ENCODE measurements around the gene ASTL. TPM values are rescaled to one million over a fixed set of nuclear protein-coding genes. Genes with fewer than 3 reads are reported as not detected.
"Not testable (repeated sequence)": the region's sequence is repeated elsewhere in the genome, so short reads cannot be mapped to it uniquely, and the experiment has no call there.

Gene ASTL
- polyA plus RNA-seq, 2 donors: 0.26 to 0.32 TPM

- Histone ChIP-seq H3K4me3 (ENCODE audit: low read depth in 1 of 2, low read length in 2 of 2) (no peak overlapping the region), H3K9me3 (ENCODE audit: control insufficient read depth in 2 of 2, insufficient read depth in 1 of 2, low read depth in 1 of 2, low read length in 1 of 2) (no peaks in the 10 kb centered on the region), H3K4me1 (ENCODE audit: control insufficient read depth in 2 of 2, insufficient read depth in 2 of 2, low read length in 1 of 2) (peaks cover 2% of the 10 kb centered on the region in 2 donors), H3K27me3 (ENCODE audit: control insufficient read depth in 1 of 2, insufficient read depth in 2 of 2, low read length in 2 of 2) (no peaks in the 10 kb centered on the region), H3K36me3 (ENCODE audit: control insufficient read depth in 2 of 2, insufficient read depth in 2 of 2, low read length in 1 of 2) (no peaks in the 10 kb centered on the region), H3K27ac (ENCODE audit: low read depth in 2 of 2, low read length in 1 of 2) (no peak overlapping the region)
- WGBS, 2 donors: 80 to 82% methylated on average over 19 of the region's 19 CpGs
Observed at GRCh38 chr2:96088340-96089335, 49.7 kb downstream of the ASTL start.

- Histone ChIP-seq H3K4me1 (ENCODE audit: control insufficient read depth in 2 of 2, insufficient read depth in 2 of 2, low read length in 1 of 2) (peaks cover 2% of the 10 kb centered on the region in 2 donors), H3K36me3 (ENCODE audit: control insufficient read depth in 2 of 2, insufficient read depth in 2 of 2, low read length in 1 of 2) (no peaks in the 10 kb centered on the region), H3K9me3 (ENCODE audit: control insufficient read depth in 2 of 2, insufficient read depth in 1 of 2, low read depth in 1 of 2, low read length in 1 of 2) (no peaks in the 10 kb centered on the region), H3K27ac (ENCODE audit: low read depth in 2 of 2, low read length in 1 of 2) (no peak overlapping the region), H3K27me3 (ENCODE audit: control insufficient read depth in 1 of 2, insufficient read depth in 2 of 2, low read length in 2 of 2) (no peaks in the 10 kb centered on the region), H3K4me3 (ENCODE audit: low read depth in 1 of 2, low read length in 2 of 2) (no peak overlapping the region)
- WGBS, 2 donors: 78 to 86% methylated on average over 2 of the region's 2 CpGs
Observed at GRCh38 chr2:96087130-96087529, 51.2 kb downstream of the ASTL start.

GRCh38 chr2:96085541-96086355 lies 52.6 kb downstream of the ASTL start:
- H3K27ac ChIP-seq (ENCODE audit: low read depth in 2 of 2, low read length in 1 of 2): no peak overlapping the region
- WGBS, 2 donors: 90% methylated on average over 12 of the region's 12 CpGs

GRCh38 chr2:96084858-96085518 lies 53.3 kb downstream of the ASTL start:
- not testable (repeated sequence) for H3K4me3 ChIP-seq (ENCODE audit: low read depth in 1 of 2, low read length in 2 of 2); H3K9me3 ChIP-seq (ENCODE audit: control insufficient read depth in 2 of 2, insufficient read depth in 1 of 2, low read depth in 1 of 2, low read length in 1 of 2); H3K36me3 ChIP-seq (ENCODE audit: control insufficient read depth in 2 of 2, insufficient read depth in 2 of 2, low read length in 1 of 2); H3K4me1 ChIP-seq (ENCODE audit: control insufficient read depth in 2 of 2, insufficient read depth in 2 of 2, low read length in 1 of 2); H3K27me3 ChIP-seq (ENCODE audit: control insufficient read depth in 1 of 2, insufficient read depth in 2 of 2, low read length in 2 of 2); H3K27ac ChIP-seq (ENCODE audit: low read depth in 2 of 2, low read length in 1 of 2)
- WGBS, 2 donors: 75 to 82% methylated on average over 7 of the region's 7 CpGs

More at GRCh38 chr2:96085541-96086355, 52.6 kb downstream of the ASTL start:
- Histone ChIP-seq H3K9me3 (ENCODE audit: control insufficient read depth in 2 of 2, insufficient read depth in 1 of 2, low read depth in 1 of 2, low read length in 1 of 2) (no peaks in the 10 kb centered on the region), H3K36me3 (ENCODE audit: control insufficient read depth in 2 of 2, insufficient read depth in 2 of 2, low read length in 1 of 2) (no peaks in the 10 kb centered on the region), H3K4me1 (ENCODE audit: control insufficient read depth in 2 of 2, insufficient read depth in 2 of 2, low read length in 1 of 2) (peaks cover 0 to 2% of the 10 kb centered on the region in 2 donors), H3K4me3 (ENCODE audit: low read depth in 1 of 2, low read length in 2 of 2) (no peak overlapping the region), H3K27me3 (ENCODE audit: control insufficient read depth in 1 of 2, insufficient read depth in 2 of 2, low read length in 2 of 2) (no peaks in the 10 kb centered on the region)

- Histone ChIP-seq H3K4me1 (ENCODE audit: control insufficient read depth in 2 of 2, insufficient read depth in 2 of 2, low read length in 1 of 2) (peaks cover 0 to 2% of the 10 kb centered on the region in 2 donors), H3K36me3 (ENCODE audit: control insufficient read depth in 2 of 2, insufficient read depth in 2 of 2, low read length in 1 of 2) (no peaks in the 10 kb centered on the region), H3K27ac (ENCODE audit: low read depth in 2 of 2, low read length in 1 of 2) (no peak overlapping the region), H3K9me3 (ENCODE audit: control insufficient read depth in 2 of 2, insufficient read depth in 1 of 2, low read depth in 1 of 2, low read length in 1 of 2) (no peaks in the 10 kb centered on the region), H3K4me3 (ENCODE audit: low read depth in 1 of 2, low read length in 2 of 2) (no peak overlapping the region), H3K27me3 (ENCODE audit: control insufficient read depth in 1 of 2, insufficient read depth in 2 of 2, low read length in 2 of 2) (no peaks in the 10 kb centered on the region)
- WGBS, 2 donors: 88 to 90% methylated on average over 21 to 22 of the region's 22 CpGs
Observed at GRCh38 chr2:96083989-96084857, 54.1 kb downstream of the ASTL start.

GRCh38 chr2:96083064-96083939 lies 55.0 kb downstream of the ASTL start:
- no peaks in the 10 kb centered on the region for H3K27me3 ChIP-seq (ENCODE audit: control insufficient read depth in 1 of 2, insufficient read depth in 2 of 2, low read length in 2 of 2)
- H3K9me3 ChIP-seq (ENCODE audit: control insufficient read depth in 2 of 2, insufficient read depth in 1 of 2, low read depth in 1 of 2, low read length in 1 of 2): no peaks in the 10 kb centered on the region
- H3K27ac ChIP-seq (ENCODE audit: low read depth in 2 of 2, low read length in 1 of 2): no peak overlapping the region
- WGBS, 2 donors: 65 to 77% methylated on average over 9 of the region's 9 CpGs
- H3K36me3 ChIP-seq (ENCODE audit: control insufficient read depth in 2 of 2, insufficient read depth in 2 of 2, low read length in 1 of 2): no peaks in the 10 kb centered on the region
- no peak overlapping the region for H3K4me3 ChIP-seq (ENCODE audit: low read depth in 1 of 2, low read length in 2 of 2)
- peaks cover 0 to 2% of the 10 kb centered on the region in 2 donors for H3K4me1 ChIP-seq (ENCODE audit: control insufficient read depth in 2 of 2, insufficient read depth in 2 of 2, low read length in 1 of 2)

GRCh38 chr2:96082211-96083063 lies 55.9 kb downstream of the ASTL start:
- WGBS, 2 donors: 88 to 89% methylated on average over 14 of the region's 14 CpGs
- H3K4me3 ChIP-seq (ENCODE audit: low read depth in 1 of 2, low read length in 2 of 2): no peak overlapping the region
- H3K27me3 ChIP-seq (ENCODE audit: control insufficient read depth in 1 of 2, insufficient read depth in 2 of 2, low read length in 2 of 2): no peaks in the 10 kb centered on the region
- H3K36me3 ChIP-seq (ENCODE audit: control insufficient read depth in 2 of 2, insufficient read depth in 2 of 2, low read length in 1 of 2): no peaks in the 10 kb centered on the region
- no peaks in the 10 kb centered on the region for H3K9me3 ChIP-seq (ENCODE audit: control insufficient read depth in 2 of 2, insufficient read depth in 1 of 2, low read depth in 1 of 2, low read length in 1 of 2)
- no peak overlapping the region for H3K27ac ChIP-seq (ENCODE audit: low read depth in 2 of 2, low read length in 1 of 2)
- peaks cover 0 to 2% of the 10 kb centered on the region in 2 donors for H3K4me1 ChIP-seq (ENCODE audit: control insufficient read depth in 2 of 2, insufficient read depth in 2 of 2, low read length in 1 of 2)
